Suprapubic skin (tissue), 3 donors: ENCODE data around the gene ZSWIM8.

Source experiments
- EP300 ChIP-seq: sonication (generic); formaldehyde crosslinking; IDR thresholded peaks from one replicate; pipeline ENCODE4 v1.6.1; 2017; ENCODE audit warnings: antibody characterized with exemption
- TF ChIP-seq, protein P1 (sequence below), 2 donors: fragments of 200-600 bp in 1 of 2; fragments of 450-650 bp in 1 of 2; sonication (generic) in 1 of 2; IDR thresholded peaks; one replicate each; pipeline ENCODE4 v1.5.1; 2016 to 2019; ENCODE audit warnings: antibody characterized with exemption in 2 of 2, mild to moderate bottlenecking in 1 of 2, moderate library complexity in 1 of 2

DNA sequence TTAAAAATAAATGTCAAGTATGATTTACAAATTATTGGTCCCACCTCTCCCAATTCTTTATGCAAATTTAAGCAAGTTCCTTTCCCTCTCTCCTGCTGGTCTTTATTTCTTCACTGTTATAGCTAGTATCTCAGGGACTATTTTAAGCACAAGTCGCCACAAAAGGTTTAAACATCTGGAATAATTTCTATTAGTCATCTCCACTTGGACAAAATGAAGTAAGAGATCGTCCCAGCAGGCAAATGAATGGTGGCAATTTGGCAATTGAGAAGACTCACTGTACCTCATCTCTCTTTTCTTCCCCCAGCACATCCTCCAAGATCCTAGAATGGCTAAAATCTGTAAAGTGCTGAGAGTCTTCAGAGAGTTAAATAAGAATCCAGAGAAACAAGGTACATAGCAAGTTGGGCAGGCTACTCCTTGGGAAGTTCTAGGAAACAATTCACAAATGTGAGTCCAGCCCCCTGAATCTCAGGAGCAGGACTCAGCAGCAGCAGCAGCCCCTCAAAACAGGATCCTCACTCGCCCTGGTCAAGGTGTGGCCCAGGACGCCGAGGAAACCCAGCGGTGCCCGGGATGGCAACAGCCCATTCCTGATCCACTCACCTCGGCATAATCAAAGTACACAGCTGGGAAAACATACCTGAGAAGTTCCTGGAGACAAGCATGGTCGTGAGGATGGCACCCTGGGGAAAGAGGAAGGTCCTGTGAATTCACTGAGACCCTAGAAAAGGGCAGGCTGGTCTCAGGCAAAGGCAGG is 56.3 kb downstream of the ZSWIM8 start:
- TF ChIP-seq, protein P1, sequence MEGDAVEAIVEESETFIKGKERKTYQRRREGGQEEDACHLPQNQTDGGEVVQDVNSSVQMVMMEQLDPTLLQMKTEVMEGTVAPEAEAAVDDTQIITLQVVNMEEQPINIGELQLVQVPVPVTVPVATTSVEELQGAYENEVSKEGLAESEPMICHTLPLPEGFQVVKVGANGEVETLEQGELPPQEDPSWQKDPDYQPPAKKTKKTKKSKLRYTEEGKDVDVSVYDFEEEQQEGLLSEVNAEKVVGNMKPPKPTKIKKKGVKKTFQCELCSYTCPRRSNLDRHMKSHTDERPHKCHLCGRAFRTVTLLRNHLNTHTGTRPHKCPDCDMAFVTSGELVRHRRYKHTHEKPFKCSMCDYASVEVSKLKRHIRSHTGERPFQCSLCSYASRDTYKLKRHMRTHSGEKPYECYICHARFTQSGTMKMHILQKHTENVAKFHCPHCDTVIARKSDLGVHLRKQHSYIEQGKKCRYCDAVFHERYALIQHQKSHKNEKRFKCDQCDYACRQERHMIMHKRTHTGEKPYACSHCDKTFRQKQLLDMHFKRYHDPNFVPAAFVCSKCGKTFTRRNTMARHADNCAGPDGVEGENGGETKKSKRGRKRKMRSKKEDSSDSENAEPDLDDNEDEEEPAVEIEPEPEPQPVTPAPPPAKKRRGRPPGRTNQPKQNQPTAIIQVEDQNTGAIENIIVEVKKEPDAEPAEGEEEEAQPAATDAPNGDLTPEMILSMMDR (IDR thresholded peaks at IDR 0.05), result no peak
- no peak for TF ChIP-seq EP300
